GM18520 (cell line): Measurements from ENCODE around the gene MBD1.
"Not testable (repeated sequence)": the region's sequence is repeated elsewhere in the genome, so short reads cannot be mapped to it uniquely, and the experiment has no call there.

Experiments
- ATAC-seq: cut with Tn5 transposase; IDR thresholded peaks from one replicate; pipeline ENCODE4 v1.9.1; 2021; ENCODE audit not compliant: unreplicated experiment

The MBD1 gene

DNA sequence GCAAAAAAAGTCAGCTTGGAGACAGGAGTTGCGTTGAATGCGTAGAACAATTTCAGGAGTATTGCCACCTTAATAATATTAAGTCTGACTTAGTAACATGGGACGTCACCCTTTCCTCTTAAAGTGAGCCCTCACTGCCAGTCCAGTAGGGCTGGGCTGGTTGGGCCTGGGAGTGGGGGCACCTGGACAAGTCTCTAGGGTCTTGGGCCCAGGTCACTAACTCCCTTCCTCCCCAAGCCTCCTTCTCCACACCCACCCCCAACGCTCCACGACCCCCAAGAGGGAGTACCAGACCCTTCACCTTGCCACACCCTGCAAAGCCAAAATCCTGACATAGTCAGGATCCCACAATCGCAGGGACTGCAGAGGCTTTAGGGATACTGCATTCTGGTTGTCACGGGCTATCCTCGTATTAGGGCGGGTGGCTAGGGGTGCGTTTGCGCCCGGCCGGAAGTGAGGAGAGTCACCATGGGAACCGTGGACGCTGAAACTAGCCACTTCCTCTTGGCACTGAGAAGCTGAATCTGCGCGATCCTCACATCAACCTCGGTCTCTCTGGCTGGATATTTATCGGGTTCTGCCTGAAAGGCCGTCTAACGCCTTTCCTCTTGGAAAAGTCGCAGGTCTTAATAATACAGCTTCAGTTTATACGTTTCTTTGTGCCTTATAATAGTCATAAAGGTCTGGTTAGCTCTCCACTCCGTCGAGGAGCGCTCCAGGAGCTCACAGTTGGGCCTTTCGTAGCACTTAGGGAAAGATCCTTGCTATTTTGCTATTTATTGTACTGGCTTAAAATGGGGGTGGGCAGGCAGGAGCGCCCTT, 16.5 kb upstream of the MBD1 start:
- ATAC-seq: peak; percentile 99

DNA sequence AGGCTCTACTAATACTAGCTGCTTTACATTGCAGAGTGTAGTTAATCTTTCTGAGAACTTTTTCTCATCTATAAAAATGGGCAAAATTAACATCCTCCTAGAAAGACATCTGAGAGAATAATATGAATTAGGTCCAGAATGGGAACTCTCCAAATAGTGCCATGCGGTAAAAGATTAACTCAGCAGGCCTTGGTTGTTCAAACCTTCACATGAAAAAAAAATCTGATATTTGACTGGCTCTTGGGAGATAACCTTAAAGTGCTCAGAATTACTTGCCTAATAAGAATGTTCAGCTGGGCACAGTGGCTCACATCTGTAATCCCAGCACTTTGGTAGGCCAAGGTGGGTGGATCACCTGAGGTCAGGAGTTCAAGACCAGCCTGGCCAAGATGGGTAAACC, 11.7 kb upstream of the MBD1 start:
- no peak for ATAC-seq

DNA sequence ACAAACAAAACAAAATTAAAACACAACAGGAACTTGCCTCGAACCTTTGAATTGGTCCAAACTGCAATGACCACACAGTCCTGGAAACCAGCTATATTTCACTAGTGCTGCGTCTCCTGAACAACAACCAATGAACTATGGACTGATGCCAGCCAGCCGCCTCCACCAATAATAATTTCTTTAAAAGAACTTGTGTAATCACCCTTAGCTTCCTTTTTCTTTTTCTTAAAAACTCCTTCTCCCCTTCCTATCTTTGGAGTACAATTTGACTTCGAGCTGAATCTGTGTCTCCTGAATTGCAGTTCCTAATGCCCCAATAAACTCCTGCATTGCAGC, 7.8 kb upstream of the MBD1 start:
- ATAC-seq: no peak

DNA sequence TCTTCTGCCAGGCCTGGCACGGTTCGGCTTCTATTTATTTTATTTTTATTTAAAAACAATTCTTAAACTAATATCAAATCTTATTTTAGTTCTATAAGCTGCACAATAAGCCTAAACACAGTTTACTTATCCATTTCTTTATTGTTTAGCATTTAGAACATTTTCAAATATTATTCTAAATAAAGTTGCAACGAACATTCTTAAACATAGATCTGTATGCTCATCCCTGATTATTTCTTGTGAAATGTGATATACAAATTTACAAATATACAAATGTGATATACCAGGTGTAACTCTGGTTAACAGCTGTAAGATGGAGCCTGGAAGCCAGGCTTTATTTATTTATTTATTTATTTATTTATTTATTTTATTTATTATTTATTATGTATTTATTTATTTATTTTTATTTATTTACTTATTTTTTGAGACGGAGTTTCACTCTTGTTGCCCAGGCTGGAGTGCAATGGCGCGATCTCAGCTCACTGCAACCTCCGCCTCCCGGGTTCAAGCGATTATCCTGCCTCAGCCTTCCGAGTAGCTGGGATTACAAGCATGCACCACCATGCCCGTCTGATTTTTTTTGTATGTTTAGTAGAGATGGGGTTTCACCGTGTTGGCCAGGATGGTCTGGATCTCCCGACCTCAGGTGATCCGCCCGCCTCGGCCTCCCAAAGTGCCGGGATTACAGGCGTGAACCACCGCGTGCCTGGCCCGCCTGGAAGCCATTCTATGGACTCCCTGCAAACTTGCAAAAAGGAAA, 7.2 kb upstream of the MBD1 start:
- ATAC-seq: not testable (repeated sequence)

DNA sequence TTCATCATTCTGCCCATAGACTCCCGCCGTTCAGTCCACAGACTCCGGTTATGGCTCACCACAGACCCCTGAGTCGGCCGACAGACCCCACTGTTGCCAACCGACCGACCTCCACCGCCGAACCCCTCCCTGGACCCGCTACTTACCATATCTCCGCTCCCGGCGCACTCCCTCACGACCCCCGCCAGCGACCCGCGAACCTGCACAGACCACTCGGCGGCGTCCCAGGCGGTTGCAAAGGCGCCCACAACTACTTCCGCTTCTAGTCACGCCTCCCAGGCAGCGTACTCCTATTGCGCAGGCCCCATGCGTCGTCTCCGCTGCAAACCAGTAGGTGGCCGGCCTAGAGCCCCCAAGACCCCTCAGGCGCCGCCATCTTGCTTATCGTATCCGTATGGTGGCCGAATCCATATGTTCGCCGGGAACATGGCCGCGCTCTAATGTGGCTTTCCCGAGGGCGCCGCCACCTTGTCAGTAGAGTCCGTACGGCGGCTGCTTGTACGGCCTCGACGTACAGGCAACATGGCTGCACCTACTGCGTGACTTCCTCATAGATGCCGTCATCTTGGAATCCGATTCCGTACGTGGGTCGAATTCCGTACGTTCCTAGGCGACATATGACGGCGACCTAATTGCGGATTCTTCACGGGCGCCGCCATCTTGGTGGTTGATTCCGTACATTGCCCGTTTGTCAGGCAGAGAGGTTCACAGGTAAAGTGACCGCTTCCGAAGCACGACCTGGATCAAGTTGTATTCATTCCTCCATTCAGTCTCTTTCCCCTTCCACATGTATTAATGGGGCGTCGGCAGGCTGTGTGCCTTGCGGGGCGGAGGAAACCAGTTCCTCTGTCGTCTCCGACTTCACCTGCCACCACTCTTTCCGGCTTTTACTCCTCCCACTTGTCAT, 6.4 kb upstream of the MBD1 start, which contains the start of gene CXXC1:
Gene CXXC1, minus strand, starts transcription at position 252 of the 907 bp plus-strand sequence. Its CDS starts 103 bp downstream, at position 149.
- ATAC-seq: peak; percentile 91

DNA sequence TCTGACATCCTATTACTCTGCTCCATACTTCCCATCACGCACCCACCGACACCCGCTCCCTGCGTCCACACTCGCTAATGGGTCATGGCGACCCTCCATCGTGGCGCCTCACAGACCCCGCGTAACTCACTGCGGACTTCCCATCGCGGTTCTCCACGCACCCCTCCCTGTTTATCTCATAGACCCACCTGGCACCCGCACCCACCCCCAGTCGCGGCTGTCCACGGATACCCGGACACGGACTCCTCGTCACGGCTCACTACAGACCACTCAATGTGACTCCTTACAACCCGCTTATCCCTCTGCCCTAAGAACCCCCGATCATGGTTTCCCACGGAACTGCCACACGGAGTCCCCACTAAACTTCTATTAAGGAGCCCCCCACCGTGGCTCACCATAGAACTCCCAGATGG, 5.7 kb upstream of the MBD1 start:
- no peak for ATAC-seq

DNA sequence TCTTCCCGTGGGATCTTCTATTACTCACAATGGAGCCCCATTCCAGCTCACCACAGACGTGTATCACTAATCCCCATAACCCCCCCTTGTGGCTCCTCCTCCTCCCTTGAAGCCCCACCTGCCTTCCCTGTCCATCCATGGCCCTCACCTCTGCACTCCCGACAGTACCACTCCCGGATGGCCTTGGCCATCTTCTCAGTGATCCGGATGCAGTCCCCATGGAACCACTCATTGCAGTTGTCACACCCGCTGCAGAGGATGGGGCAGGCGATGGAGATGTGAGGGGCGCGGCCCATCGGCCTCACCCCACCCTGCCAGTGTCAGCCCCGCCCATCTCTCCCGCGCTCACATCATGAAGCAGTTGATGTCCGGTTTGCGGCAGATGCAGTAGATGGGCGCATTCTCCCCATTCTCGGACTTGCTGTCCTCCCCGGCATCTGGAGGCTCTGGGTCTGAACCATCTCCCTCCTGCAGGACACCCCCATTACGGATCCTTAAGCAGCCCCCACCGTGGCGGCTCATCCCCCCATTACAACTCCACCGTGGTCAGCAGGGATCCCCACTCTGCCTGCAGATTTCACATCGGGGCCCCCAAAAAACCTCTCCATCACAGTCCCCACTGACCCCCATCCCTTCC, 5.2 kb upstream of the MBD1 start:
- no peak for ATAC-seq

DNA sequence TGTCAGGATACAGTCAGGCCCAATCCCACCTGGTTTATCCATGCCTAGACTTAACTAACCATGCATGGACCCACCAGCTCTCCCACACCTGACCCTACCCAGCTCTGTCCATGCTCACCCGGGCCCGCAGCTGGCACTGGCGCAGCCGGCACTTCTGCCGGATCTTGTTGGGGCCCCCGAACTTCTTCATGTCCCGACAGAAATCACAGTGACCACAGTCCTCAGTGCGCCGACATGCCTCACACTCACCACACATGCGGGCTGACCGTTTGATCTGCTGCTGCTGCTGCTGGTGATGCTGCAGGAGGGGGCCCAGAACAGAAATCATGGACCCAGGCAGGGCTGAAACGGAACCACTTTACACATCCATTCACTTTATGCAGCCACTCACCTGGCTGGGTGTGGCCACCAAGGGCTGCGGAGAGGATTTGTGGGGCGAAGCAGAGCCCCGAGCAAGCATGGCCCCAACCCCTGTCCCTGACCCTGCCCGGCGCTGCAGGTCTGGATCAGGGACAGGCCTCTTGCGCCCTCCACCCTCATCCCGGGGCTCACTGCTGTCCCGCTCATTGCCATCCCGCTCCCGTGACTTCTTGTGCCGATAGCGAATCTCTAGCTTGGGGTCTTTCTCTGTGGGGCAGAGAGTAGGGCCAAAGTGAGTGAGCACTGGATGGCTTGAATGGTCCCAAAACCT, 4.5 kb upstream of the MBD1 start:
- ATAC-seq: no peak

DNA sequence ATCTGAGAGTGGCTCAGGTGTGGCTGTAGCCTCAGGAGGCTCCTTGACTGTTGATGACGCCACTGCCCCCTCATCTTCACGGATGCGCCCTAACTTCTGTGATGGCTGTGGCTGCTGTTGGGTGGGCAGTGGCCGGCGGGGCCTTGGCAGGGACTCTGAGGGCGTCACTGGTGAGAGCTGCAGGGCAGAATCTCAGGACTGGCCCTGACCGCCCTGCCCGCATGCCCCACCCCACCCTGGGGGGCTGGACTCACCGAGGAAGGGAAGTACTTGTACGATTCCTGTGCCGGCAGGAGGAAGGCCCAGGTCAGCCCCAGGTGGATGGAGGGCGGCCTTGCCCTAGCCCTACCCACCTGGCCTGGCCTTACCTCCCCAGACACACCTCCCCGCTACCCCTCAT, 3.7 kb upstream of the MBD1 start:
- ATAC-seq: no peak

DNA sequence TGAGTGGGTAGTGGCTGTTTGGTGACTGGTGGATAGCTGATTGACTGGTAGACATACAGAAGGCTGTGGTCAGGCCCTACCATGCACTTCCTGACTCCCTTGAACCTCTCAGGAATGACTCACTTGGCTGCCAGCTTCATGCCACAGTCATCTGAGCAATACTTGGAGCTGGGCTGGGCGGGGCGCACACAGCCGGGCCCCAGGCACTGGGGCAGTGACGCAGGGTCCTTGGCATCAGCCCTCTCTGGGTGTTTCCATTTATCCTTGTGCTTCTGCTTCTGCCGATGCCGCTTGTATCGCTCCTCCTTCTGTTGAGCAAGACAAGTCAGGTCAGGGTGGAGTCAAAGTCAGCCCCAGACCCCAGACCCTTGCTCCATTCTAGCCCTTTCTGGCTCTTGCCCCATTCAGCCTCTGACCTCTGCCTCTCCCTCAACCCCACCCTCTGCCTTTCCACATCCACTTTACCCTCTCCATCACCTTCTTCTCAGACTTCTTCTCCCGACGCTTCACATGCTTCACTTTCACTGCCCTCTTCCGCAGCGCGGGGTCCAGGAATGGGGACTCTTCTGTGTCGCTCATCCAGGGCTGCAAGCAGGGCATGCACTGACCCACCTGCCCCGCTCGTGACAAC, 3.0 kb upstream of the MBD1 start:
- no peak for ATAC-seq

DNA sequence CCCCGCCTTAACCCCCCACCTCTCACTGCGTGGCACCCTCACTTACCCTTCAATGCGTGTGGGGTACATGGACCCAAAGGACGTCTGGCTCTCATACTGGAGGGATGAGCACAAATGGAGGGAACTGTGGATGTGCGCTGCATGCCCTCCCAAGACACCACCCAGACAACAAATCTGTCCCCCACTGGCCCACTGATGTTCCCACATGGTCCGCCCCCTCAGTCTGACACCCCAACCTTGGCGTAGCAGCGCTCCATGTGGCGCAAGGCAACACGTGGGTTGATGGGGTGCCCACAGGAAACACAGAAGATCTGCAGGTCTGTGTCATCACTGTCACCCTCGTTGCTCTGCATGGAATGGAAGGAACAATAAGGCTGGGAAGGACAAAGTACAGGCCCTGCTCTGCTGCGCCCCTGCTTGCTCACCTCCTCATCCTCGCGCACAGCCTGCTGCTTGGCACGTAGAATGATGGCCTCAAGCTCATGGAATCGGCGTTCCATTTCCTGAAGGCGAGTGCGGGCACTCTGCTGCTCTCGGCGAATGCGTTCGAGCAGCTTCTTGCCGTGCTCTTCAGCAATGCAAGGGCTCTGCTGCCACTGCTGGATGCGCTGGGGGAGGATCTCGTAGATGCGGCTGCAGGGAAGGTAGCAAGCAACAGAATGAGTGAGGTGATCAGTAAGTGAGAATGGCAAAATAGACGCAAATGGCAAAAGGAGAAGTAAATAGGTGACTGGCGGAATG, 2.3 kb upstream of the MBD1 start:
- no peak for ATAC-seq

DNA sequence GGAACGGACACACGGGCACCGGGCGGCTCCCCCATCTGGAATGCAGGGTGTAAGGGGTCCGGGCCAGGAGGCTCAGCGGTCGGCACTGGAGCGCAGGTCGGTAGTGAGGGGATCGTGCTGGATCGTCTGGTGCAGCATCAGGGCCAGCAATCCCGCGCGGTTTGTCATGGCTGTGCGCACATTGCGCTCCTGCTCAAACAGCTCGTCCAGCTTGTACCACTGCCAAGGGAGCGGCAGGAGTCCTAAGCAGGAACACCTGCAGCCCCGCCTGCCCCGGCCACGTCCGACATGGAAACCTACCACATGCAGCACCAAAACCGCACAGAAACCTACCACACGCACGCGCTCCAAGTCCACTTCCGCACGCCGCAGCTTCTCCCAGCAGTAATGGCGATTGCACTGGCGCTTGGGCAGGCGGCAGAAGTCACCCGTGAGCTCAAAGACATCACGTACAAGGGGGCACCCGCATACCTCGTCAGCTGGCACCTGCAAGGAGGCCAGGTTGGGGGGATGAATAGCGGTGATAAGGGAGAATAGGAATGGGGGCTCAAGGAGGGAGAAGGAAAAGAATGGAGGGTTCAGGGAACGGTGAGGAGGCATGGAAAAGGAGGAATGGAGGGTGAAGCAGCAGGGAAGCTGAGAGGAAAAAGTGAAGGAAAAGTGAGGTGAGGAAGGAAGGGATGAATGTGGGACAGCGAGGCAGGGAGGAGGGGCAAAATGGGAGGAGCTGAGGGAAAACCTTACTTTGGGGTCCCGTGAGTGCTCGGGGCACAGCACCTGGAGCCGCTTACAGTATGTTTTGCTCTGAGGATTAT, 1.4 kb upstream of the MBD1 start:
- ATAC-seq: no peak

DNA sequence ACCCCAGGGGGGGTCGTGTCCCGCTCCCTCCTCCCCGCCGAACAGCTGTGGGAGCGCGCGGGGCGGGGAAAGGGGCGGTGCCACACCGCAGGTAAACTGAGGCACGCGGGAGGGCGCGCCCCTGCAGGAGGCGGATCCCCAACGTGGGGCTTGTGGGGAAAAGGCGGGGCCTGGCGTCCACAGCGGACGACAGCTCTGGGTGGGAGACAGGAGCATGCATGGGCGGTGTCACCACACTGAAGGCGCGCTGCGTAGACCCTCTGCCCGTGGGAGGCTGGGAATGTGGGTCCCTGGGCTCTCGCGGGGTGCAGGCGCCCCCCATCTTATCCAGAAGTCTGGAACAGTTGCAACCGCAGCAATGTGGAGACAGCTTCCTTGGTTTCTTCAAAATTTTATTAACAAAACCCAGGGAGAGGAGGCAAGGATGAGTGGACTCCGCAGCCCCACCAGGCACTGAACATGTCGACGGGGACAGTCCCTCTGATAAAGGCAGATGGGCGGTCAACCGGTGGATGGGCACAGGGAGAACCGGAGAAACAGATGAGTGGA, 723 bp upstream of the MBD1 start:
- ATAC-seq: no peak

DNA sequence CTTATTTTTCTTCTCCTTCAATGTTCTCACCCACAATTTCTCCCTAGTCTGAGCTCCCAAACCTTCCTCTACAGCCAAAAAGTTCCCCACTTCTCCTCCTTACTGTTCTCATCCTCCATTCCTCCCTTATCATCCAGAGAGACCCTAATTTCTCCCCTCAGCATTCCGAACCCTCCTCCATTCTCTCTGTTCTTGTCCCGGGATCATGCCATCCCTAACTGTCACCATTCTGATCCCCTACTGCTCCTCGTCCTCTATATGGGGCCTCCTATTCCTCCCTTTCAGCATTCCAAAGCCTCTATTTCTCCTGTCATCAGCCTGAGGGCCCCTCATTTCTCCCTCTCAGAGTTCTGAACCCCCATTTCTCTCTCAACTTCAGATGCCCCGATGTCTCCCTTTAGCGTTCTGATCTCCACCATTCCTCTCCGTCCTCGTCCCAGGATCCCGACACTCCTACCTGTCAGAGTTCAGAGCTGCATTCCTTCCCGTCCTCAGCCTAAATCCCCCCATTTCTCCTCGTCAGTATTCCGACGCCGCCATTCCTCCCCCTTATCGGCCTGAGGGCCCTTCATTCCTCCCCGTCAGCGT, 522 bp downstream of the MBD1 start:
- no peak for ATAC-seq

DNA sequence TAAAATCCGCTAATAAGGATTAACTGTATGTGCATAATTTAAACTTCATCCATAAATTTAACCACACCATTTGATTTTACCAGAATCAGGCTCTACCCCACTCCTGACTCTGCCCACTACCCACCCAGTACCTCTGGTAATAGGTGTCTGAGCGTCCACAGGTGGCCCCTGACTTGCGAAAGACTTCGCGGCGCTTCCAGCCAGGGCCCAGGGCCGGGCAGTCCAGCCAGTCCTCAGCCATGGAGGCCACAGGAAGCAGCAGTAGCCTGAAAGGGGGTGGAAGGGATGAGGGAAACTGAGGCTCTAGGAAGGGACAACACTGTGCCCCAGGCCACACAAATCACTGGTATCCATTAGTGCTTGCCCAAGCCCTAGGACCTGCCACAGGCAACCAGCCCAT, 1.6 kb downstream of the MBD1 start:
- ATAC-seq: no peak

DNA sequence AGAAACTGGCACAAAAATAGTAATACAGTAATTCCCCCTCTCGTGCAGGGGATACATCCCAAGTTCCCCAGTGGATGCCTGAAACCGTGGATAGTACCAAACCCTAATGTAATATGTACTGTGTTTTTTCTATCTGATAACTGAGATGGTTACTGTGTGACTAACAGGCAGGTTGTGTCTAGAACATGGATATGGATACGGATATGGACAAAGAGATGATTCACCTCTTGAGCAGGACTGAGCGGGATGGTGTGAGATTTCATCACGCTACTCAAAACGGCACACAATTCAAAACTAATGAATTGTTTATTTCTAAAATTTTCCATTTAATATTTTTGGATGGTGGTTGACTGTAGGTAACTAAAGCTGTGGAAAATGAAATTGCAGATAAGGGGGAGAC, 3.4 kb downstream of the MBD1 start:
- ATAC-seq: no peak

DNA sequence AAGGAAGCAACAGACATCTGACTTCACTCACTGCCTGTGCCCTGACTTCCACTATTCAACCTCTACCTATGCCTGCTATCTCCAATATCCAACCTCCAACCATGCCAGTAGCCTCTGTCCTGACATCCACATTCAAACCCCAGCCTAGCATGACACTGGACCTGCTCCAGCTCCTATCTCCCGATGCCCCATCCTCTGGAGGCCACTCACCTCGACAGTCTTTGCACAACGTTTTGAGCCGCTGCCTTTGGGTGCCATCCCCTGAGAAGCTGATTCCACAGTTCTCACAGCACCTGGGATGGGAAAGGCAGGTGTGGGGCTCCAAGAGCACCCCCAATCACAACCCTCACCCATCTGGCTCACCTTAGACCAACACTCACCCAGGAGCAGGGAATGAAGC, 4.9 kb downstream of the MBD1 start:
- no peak for ATAC-seq
